DOHH2 (cell line): ENCODE results near the gene SCAMP4.

Source experiments
- H3F3A ChIP-seq: fragments of 200-600 bp; sonication (generic), shearing (Covaris generic); 2 replicates; pipeline ENCODE4 v1.6.0; 2016; ENCODE audit warnings: antibody characterized with exemption, mild to moderate bottlenecking; ENCODE audit not compliant: control insufficient read depth, insufficient read depth
- H3K27ac ChIP-seq: fragments of 200-600 bp; sonication (generic); 2 replicates; pipeline ENCODE4 v1.5.1; 2014; ENCODE audit warnings: low read depth, mild to moderate bottlenecking, low read length, moderate library complexity
- H3K27me3 ChIP-seq: fragments of 200-600 bp; sonication (generic); 2 replicates; pipeline ENCODE4 v1.6.1; 2014; ENCODE audit warnings: mild to moderate bottlenecking, low read length, mixed read lengths; ENCODE audit not compliant: control insufficient read depth
- H3K36me3 ChIP-seq: fragments of 200-600 bp; sonication (generic); 2 replicates; pipeline ENCODE4 v1.6.1; 2014; ENCODE audit warnings: mild to moderate bottlenecking, low read length, moderate library complexity, mixed read lengths; ENCODE audit not compliant: control insufficient read depth
- H3K4me1 ChIP-seq: fragments of 200-600 bp; sonication (generic); 2 replicates; pipeline ENCODE4 v1.6.1; 2014; ENCODE audit warnings: mild to moderate bottlenecking, low read length, mixed read lengths; ENCODE audit not compliant: control insufficient read depth
- H3K4me2 ChIP-seq: fragments of 200-600 bp; sonication (generic); 2 replicates; pipeline ENCODE4 v1.6.0; 2014; ENCODE audit warnings: mild to moderate bottlenecking, low read length, moderate library complexity
- H3K4me3 ChIP-seq: fragments of 200-600 bp; sonication (generic); 2 replicates; pipeline ENCODE4 v1.5.1; 2014; ENCODE audit warnings: mild to moderate bottlenecking, low read length, mixed read lengths
- H3K79me2 ChIP-seq: fragments of 200-600 bp; sonication (generic); 2 replicates; pipeline ENCODE4 v1.6.1; 2014; ENCODE audit warnings: mild to moderate bottlenecking, low read length, mixed read lengths; ENCODE audit not compliant: control insufficient read depth
- H3K9me2 ChIP-seq: fragments of 200-600 bp; sonication (generic); replicated peaks from 2 replicates; pipeline ENCODE4 v1.6.1; 2014; ENCODE audit warnings: mild to moderate bottlenecking, low read length, mixed read lengths; ENCODE audit not compliant: control insufficient read depth
- H3K9me3 ChIP-seq: fragments of 200-600 bp; sonication (generic); 2 replicates; pipeline ENCODE4 v1.6.1; 2014; ENCODE audit warnings: antibody characterized with exemption, low read length, mixed read lengths; ENCODE audit not compliant: control insufficient read depth, insufficient read depth
- H4K20me1 ChIP-seq: fragments of 200-600 bp; sonication (generic); 2 replicates; pipeline ENCODE4 v1.6.0; 2014; ENCODE audit warnings: low read depth, mild to moderate bottlenecking, antibody characterized with exemption, low read length, moderate library complexity; ENCODE audit not compliant: control insufficient read depth, insufficient read depth
- EZH2phosphoT487 ChIP-seq: fragments of 200-600 bp; sonication (generic); IDR thresholded peaks from 2 replicates; pipeline ENCODE4 v1.6.1; 2017; ENCODE audit warnings: borderline replicate concordance, mild to moderate bottlenecking, antibody characterized with exemption, low read length, moderate library complexity, mixed read lengths
- TF ChIP-seq, protein P1 (sequence below): fragments of 200-600 bp; sonication (generic); IDR thresholded peaks from one replicate; pipeline ENCODE4 v1.5.1; 2014; ENCODE audit warnings: antibody characterized with exemption, mild to moderate bottlenecking, low read depth, low read length; ENCODE audit not compliant: poor library complexity, severe bottlenecking

The SCAMP4 gene

GRCh38 chr19:1856698-1857603, 48.2 kb upstream of the SCAMP4 start:
- H3K4me2 ChIP-seq, result peak overlapping the region; percentile 98
- no peaks in the 10 kb centered on the region for H3K9me3 ChIP-seq
- peaks cover 10% of the 10 kb centered on the region for H3K36me3 ChIP-seq
- H3K4me1 ChIP-seq, result peaks cover 99% of the 10 kb centered on the region
- peaks cover 16% of the 10 kb centered on the region; the same call in 1 of the 2 replicates for H4K20me1 ChIP-seq
- H3K9me2 ChIP-seq, result no peaks in the 10 kb centered on the region
- peak overlapping the region; percentile 80 for H3K27ac ChIP-seq
- peaks cover 97% of the 10 kb centered on the region for H3K79me2 ChIP-seq
- peaks cover 18% of the 10 kb centered on the region for H3F3A ChIP-seq
- TF ChIP-seq, protein P1, sequence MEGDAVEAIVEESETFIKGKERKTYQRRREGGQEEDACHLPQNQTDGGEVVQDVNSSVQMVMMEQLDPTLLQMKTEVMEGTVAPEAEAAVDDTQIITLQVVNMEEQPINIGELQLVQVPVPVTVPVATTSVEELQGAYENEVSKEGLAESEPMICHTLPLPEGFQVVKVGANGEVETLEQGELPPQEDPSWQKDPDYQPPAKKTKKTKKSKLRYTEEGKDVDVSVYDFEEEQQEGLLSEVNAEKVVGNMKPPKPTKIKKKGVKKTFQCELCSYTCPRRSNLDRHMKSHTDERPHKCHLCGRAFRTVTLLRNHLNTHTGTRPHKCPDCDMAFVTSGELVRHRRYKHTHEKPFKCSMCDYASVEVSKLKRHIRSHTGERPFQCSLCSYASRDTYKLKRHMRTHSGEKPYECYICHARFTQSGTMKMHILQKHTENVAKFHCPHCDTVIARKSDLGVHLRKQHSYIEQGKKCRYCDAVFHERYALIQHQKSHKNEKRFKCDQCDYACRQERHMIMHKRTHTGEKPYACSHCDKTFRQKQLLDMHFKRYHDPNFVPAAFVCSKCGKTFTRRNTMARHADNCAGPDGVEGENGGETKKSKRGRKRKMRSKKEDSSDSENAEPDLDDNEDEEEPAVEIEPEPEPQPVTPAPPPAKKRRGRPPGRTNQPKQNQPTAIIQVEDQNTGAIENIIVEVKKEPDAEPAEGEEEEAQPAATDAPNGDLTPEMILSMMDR, result no peak
- no peak for TF ChIP-seq EZH2phosphoT487
- H3K27me3 ChIP-seq, result no peaks in the 10 kb centered on the region
- peak overlapping the region; percentile 78 for H3K4me3 ChIP-seq

- Histone ChIP-seq H3K9me2 (no peaks in the 10 kb centered on the region), H4K20me1 (peaks cover 13% of the 10 kb centered on the region; the same call in 1 of the 2 replicates), H3K4me1 (peaks cover 94% of the 10 kb centered on the region), H3K4me2 (peak overlapping the region; percentile 98), H3K79me2 (peaks cover 96% of the 10 kb centered on the region), H3K36me3 (peaks cover 10% of the 10 kb centered on the region), H3K27ac (peak overlapping the region; percentile 80), H3K9me3 (no peaks in the 10 kb centered on the region), H3K4me3 (peak overlapping the region; percentile 78), H3F3A (peaks cover 18% of the 10 kb centered on the region), H3K27me3 (no peaks in the 10 kb centered on the region)
- no peak for TF ChIP-seq EZH2phosphoT487
- TF ChIP-seq, protein P1, result no peak
Observed at GRCh38 chr19:1857648-1858326, 47.4 kb upstream of the SCAMP4 start.

GRCh38 chr19:1858412-1859081, 46.7 kb upstream of the SCAMP4 start:
- Histone ChIP-seq H3K36me3 (peaks cover 6% of the 10 kb centered on the region; the same call in 1 of the 2 replicates), H3K4me1 (peaks cover 86% of the 10 kb centered on the region), H3F3A (peaks cover 18% of the 10 kb centered on the region), H4K20me1 (0 out of 2 replicates have a peak, but pooled peaks cover 10% of the 10 kb centered on the region), H3K27me3 (no peaks in the 10 kb centered on the region), H3K9me2 (no peaks in the 10 kb centered on the region), H3K4me3 (no peak overlapping the region), H3K4me2 (peak overlapping the region; percentile 98), H3K9me3 (no peaks in the 10 kb centered on the region), H3K27ac (peak overlapping the region; percentile 7; the same call in 1 of the 2 replicates), H3K79me2 (peaks cover 91% of the 10 kb centered on the region)
- TF ChIP-seq EZH2phosphoT487, result no peak
- TF ChIP-seq, protein P1, result no peak
